Melanocyte of skin (primary cell): ENCODE measurements around the gene CCDC198. TPM values are rescaled to one million over a fixed set of nuclear protein-coding genes. Genes with fewer than 3 reads are reported as not detected.

Experiments used
- total RNA-seq, 2 donors: library from RNA; depleted of rRNA; stranded (reverse); fragments of >200 nt; gene quantifications; 2 replicates each; pipeline ENCODE4 v1.2.3, GENCODE V29; 2012

The CCDC198 gene, protein sequence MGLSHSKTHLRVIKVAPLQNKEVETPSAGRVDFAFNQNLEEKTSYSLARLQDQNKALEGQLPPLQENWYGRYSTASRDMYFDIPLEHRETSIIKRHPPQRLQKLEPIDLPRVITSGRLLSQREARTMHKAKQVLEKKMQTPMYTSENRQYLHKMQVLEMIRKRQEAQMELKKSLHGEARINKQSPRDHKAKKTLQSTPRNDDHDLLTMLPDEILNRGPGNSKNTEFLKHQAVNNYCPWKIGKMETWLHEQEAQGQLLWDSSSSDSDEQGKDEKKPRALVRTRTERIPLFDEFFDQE
- total RNA-seq = not detected

DNA sequence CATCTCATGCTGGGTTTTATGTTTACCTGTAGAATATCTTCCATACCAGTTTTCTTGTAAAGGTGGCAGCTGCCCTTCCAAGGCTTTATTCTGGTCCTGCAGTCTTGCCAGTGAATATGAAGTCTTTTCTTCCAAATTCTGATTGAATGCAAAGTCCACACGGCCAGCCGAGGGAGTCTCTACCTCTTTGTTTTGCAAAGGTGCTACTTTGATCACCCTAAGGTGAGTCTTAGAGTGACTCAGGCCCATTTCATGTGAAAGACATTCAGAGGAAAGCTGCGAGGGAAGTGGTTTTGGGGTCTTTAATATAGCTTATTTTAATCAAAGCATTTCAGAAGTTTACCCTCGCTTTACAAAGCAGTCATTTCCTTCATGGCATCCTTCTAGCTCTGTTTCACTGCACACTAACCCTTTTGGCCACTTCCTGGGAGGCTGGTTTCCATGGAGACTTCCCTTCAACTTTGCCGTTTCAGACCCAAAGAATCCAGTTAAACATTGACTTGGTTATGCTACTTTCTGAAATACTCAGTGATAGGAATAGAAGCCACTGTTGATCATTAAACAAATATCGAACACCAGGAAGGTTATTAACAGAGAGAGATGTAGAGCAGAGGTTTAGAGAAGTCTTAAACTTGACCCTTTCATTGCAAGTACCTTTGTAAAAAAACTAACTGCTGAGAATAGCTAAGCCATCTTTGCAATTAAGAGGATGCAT, at the start of gene CCDC198:
TSS of gene CCDC198 (minus strand) at position 391 of the 715 bp plus-strand sequence. CDS start at position 249, 142 bp downstream.

Other genes with a start within 250 kb of the CCDC198 start
- 10 to 100 TPM; 54.6 to 67.8 TPM for gene EXOC5, start 225.0 kb downstream of the CCDC198 start, total RNA-seq
- gene AP5M1, start 224.9 kb downstream of the CCDC198 start, total RNA-seq = 10 to 100 TPM; 34.1 to 35.0 TPM
- 10 to 100 TPM; 15.5 to 19.6 TPM for gene NAA30, start 103.3 kb downstream of the CCDC198 start, total RNA-seq